A673 (cell line): ENCODE results near the gene LMBR1. TPM values are rescaled to one million over a fixed set of nuclear protein-coding genes. Genes with fewer than 3 reads are reported as not detected.
"Not testable (repeated sequence)": the region's sequence is repeated elsewhere in the genome, so short reads cannot be mapped to it uniquely, and the experiment has no call there.

Experiments
- BruUV-seq: library from RNA; stranded (reverse); fragments of 400-500 nt; replicated peaks from 2 replicates; lab custom pipeline; 2021; lab: Mats Ljungman, UMichigan
- CTCF ChIA-PET: fragments of 300-600 bp; sonication (Branson Sonifier 250); formaldehyde crosslinking; loops from one replicate; lab custom pipeline; 2022; ENCODE audit warnings: antibody characterized with exemption; lab: Charles Lee
- POLR2A ChIA-PET: fragments of 300-600 bp; sonication (Branson Sonifier 250); formaldehyde crosslinking; loops from one replicate; lab custom pipeline; 2022; ENCODE audit warnings: antibody characterized with exemption; ENCODE audit not compliant: low non-redundant PET; lab: Charles Lee
- DNase-seq: peaks from one replicate; pipeline ENCODE4 v3.0.0-alpha.2; 2015; ENCODE audit warnings: low spot score
- H3K27ac ChIP-seq: fragments of 200-600 bp; sonication (generic); 2 replicates; pipeline ENCODE4 v1.5.1; 2016; ENCODE audit warnings: mixed run types, low read depth, mild to moderate bottlenecking, mixed read lengths, antibody characterized with exemption, low read length; ENCODE audit not compliant: poor library complexity, severe bottlenecking
- H3K27me3 ChIP-seq: fragments of 200-600 bp; sonication (generic); replicated peaks from 2 replicates; pipeline ENCODE4 v1.6.1; 2017; ENCODE audit warnings: mixed run types, low read depth, mild to moderate bottlenecking, mixed read lengths, antibody characterized with exemption, low read length; ENCODE audit not compliant: insufficient read depth, poor library complexity
- H3K36me3 ChIP-seq: fragments of 200-600 bp; sonication (generic); 2 replicates; pipeline ENCODE4 v1.6.1; 2016; ENCODE audit warnings: mixed run types, mild to moderate bottlenecking, mixed read lengths, antibody characterized with exemption, low read length; ENCODE audit not compliant: insufficient read depth, poor library complexity, severe bottlenecking
- H3K4me1 ChIP-seq: fragments of 200-600 bp; sonication (generic); 2 replicates; pipeline ENCODE4 v1.6.1; 2017; ENCODE audit warnings: mixed run types, mild to moderate bottlenecking, mixed read lengths, antibody characterized with exemption, low read length; ENCODE audit not compliant: insufficient read depth, poor library complexity, severe bottlenecking
- H3K4me3 ChIP-seq: fragments of 200-600 bp; sonication (generic); 2 replicates; pipeline ENCODE4 v1.5.1; 2016; ENCODE audit warnings: low read depth, mixed run types, mild to moderate bottlenecking, mixed read lengths, low read length; ENCODE audit not compliant: poor library complexity, severe bottlenecking
- H3K9me3 ChIP-seq: fragments of 200-600 bp; sonication (generic); 2 replicates; pipeline ENCODE4 v1.6.1; 2016; ENCODE audit warnings: mixed run types, low read depth, mild to moderate bottlenecking, mixed read lengths, antibody characterized with exemption, low read length; ENCODE audit not compliant: poor library complexity, severe bottlenecking
- CTCF ChIP-seq: fragments of 300-800, 200-600 bp; sonication (generic); conservative IDR thresholded peaks from 2 replicates; pipeline ENCODE4 v1.5.1; 2017; ENCODE audit warnings: low read depth, mild to moderate bottlenecking, antibody characterized with exemption, low read length, moderate library complexity, mixed read lengths
- EZH2 ChIP-seq: fragments of 200-600 bp; sonication (generic); IDR thresholded peaks from 2 replicates; pipeline ENCODE4 v1.6.1; 2017; ENCODE audit warnings: borderline replicate concordance, low read depth, mild to moderate bottlenecking, mixed read lengths, antibody characterized with exemption, low read length; ENCODE audit not compliant: poor library complexity, severe bottlenecking
- intact Hi-C: fragments of 100-400 bp; cut with micrococcal nuclease; formaldehyde crosslinking; loops from one replicate; pipeline ENCODE4 v1.10.0; 2022; ENCODE audit not compliant: unreplicated experiment
- total RNA-seq: library from RNA; stranded (reverse); gene quantifications from 2 replicates; pipeline ENCODE4 v1.2.3, GENCODE V29; 2021

The LMBR1 gene
- total RNA-seq, 1 experiment from 2014 or later: 50.7 TPM

- DNase-seq: no peak
- intact Hi-C loops: no loop called here
- POLR2A ChIA-PET: no interaction called here
- Histone ChIP-seq H3K9me3 (no peaks in the 10 kb centered on the region), H3K4me1 (no peaks in the 10 kb centered on the region), H3K27ac (no peak overlapping the region), H3K36me3 (no peaks in the 10 kb centered on the region), H3K27me3 (no peaks in the 10 kb centered on the region), H3K4me3 (no peak overlapping the region)
- no TSS peak for BruUV-seq
- TF ChIP-seq CTCF (no peak), EZH2 (no peak)
- CTCF ChIA-PET: no interaction called here
Measured at GRCh38 chr7:156941393-156942182, 48.6 kb upstream of the LMBR1 start.

GRCh38 chr7:156940421-156941122 lies 47.6 kb upstream of the LMBR1 start:
- H3K27ac ChIP-seq: no peak overlapping the region
- H3K9me3 ChIP-seq: no peaks in the 10 kb centered on the region
- no peaks in the 10 kb centered on the region for H3K4me1 ChIP-seq
- ChIA-PET CTCF (no interaction called here), POLR2A (no interaction called here)
- no peaks in the 10 kb centered on the region for H3K36me3 ChIP-seq
- TF ChIP-seq CTCF: no peak
- TF ChIP-seq EZH2: no peak
- intact Hi-C loops: no loop called here
- H3K4me3 ChIP-seq: no peak overlapping the region
- no peak for DNase-seq
- no TSS peak for BruUV-seq
- no peaks in the 10 kb centered on the region for H3K27me3 ChIP-seq

- H3K27ac ChIP-seq, POLR2A ChIA-PET, CTCF ChIA-PET, DNase-seq, H3K27me3 ChIP-seq, intact Hi-C loops, H3K4me1 ChIP-seq, H3K4me3 ChIP-seq, H3K36me3 ChIP-seq, H3K9me3 ChIP-seq, BruUV-seq: not testable (repeated sequence)
Measured at GRCh38 chr7:156936766-156937165, 43.8 kb upstream of the LMBR1 start.
